WTC11 (cell line): ENCODE results near the gene GTPBP6. TPM values are rescaled to one million over a fixed set of nuclear protein-coding genes. Genes with fewer than 3 reads are reported as not detected.
A peak's percentile ranks its signal among the peaks of the same experiment; 100 is the strongest.

ENCODE experiments used
- ATAC-seq: fragments of 200-7000 bp; cut with Tn5 transposase; 2 replicates; pipeline ENCODE4 v1.10.0; 2021; ENCODE audit warnings: mild to moderate bottlenecking, moderate library complexity
- CTCF ChIA-PET: fragments of 300-600 bp; sonication (Branson Sonifier 250); formaldehyde crosslinking; loops from one replicate; lab custom pipeline; 2021; ENCODE audit warnings: antibody characterized with exemption; lab: Charles Lee
- POLR2A ChIA-PET: fragments of 350-600 bp; sonication (Branson Sonifier 250); formaldehyde crosslinking; loops from one replicate; lab custom pipeline; 2021; ENCODE audit warnings: antibody characterized with exemption; lab: Charles Lee
- DNase-seq: peaks from one replicate; pipeline ENCODE4 v3.0.0; 2021; ENCODE audit warnings: low spot score
- H3K27ac Mint-ChIP-seq: 2 replicates; pipeline ENCODE4 v1.8.0; 2021; ENCODE audit warnings: mixed read lengths
- H3K27me3 Mint-ChIP-seq: 2 replicates; pipeline ENCODE4 v1.8.0; 2021; ENCODE audit warnings: low read depth, mild to moderate bottlenecking, moderate library complexity, mixed read lengths
- H3K36me3 Mint-ChIP-seq: 2 replicates; pipeline ENCODE4 v1.8.0; 2021; ENCODE audit warnings: mixed read lengths
- H3K4me1 Mint-ChIP-seq: 2 replicates; pipeline ENCODE4 v1.8.0; 2022; ENCODE audit warnings: mixed read lengths
- H3K4me3 Mint-ChIP-seq: 2 replicates; pipeline ENCODE4 v1.8.0; 2021; ENCODE audit warnings: mild to moderate bottlenecking, moderate library complexity, mixed read lengths
- H3K9me3 Mint-ChIP-seq: 2 replicates; pipeline ENCODE4 v1.8.0; 2021; ENCODE audit warnings: mixed read lengths
- EMX1 ChIP-seq: fragments of 250-450 bp; sonication (Bioruptor Pico); IDR thresholded peaks from 2 replicates; pipeline ENCODE4 v1.8.0; 2021; ENCODE audit warnings: mild to moderate bottlenecking
- ERG ChIP-seq: fragments of 250-450 bp; sonication (Bioruptor Pico); IDR thresholded peaks from 2 replicates; pipeline ENCODE4 v1.8.0; 2021; ENCODE audit warnings: mild to moderate bottlenecking
- FOXP1 ChIP-seq: sonication (generic); formaldehyde crosslinking; IDR thresholded peaks from 2 replicates; pipeline ENCODE4 v1.8.0; 2022; ENCODE audit warnings: missing genetic modification reagents, mild to moderate bottlenecking, moderate library complexity, borderline replicate concordance
- GABPB1 ChIP-seq: sonication (generic); formaldehyde crosslinking; IDR thresholded peaks from 2 replicates; pipeline ENCODE4 v1.8.1; 2023; ENCODE audit warnings: mild to moderate bottlenecking, missing genetic modification reagents
- GTF2I ChIP-seq: fragments of 250-450 bp; sonication (Bioruptor Pico); conservative IDR thresholded peaks from 2 replicates; pipeline ENCODE4 v1.4.0; 2021; ENCODE audit warnings: mild to moderate bottlenecking
- HMGA2 ChIP-seq: fragments of 250-450 bp; sonication (Bioruptor Pico); IDR thresholded peaks from 2 replicates; pipeline ENCODE4 v1.4.0; 2021; ENCODE audit warnings: mild to moderate bottlenecking, moderate library complexity
- JAZF1 ChIP-seq: fragments of 250-450 bp; sonication (Bioruptor Pico); IDR thresholded peaks from 2 replicates; pipeline ENCODE4 v1.9.0; 2021; ENCODE audit warnings: moderate library complexity, mild to moderate bottlenecking, inconsistent platforms
- JUN ChIP-seq: sonication (generic); formaldehyde crosslinking; IDR thresholded peaks from 2 replicates; pipeline ENCODE4 v1.8.0; 2023; ENCODE audit warnings: mild to moderate bottlenecking, missing genetic modification reagents
- KAT7 ChIP-seq: sonication (generic); formaldehyde crosslinking; IDR thresholded peaks from 2 replicates; pipeline ENCODE4 v1.8.1; 2023; ENCODE audit warnings: missing genetic modification reagents, mild to moderate bottlenecking, borderline replicate concordance
- NFYB ChIP-seq: sonication (generic); formaldehyde crosslinking; conservative IDR thresholded peaks from 2 replicates; pipeline ENCODE4 v1.8.0; 2022; ENCODE audit warnings: low read depth, missing genetic modification reagents
- NR2C2 ChIP-seq: sonication (generic); formaldehyde crosslinking; IDR thresholded peaks from 2 replicates; pipeline ENCODE4 v1.8.0; 2022; ENCODE audit warnings: mild to moderate bottlenecking, missing genetic modification reagents
- RORB ChIP-seq: fragments of 250-450 bp; sonication (Bioruptor Pico); IDR thresholded peaks from 2 replicates; pipeline ENCODE4 v1.9.0; 2021; ENCODE audit warnings: mild to moderate bottlenecking
- SMAD4 ChIP-seq: sonication (generic); formaldehyde crosslinking; IDR thresholded peaks from 2 replicates; pipeline ENCODE4 v1.8.0; 2022; ENCODE audit warnings: mild to moderate bottlenecking, missing genetic modification reagents
- TP53 ChIP-seq: sonication (generic); formaldehyde crosslinking; IDR thresholded peaks from 2 replicates; pipeline ENCODE4 v1.8.1; 2023; ENCODE audit warnings: mild to moderate bottlenecking, missing genetic modification reagents
- ZBTB21 ChIP-seq: sonication (generic); formaldehyde crosslinking; IDR thresholded peaks from 2 replicates; pipeline ENCODE4 v1.8.1; 2023; ENCODE audit warnings: mild to moderate bottlenecking, missing genetic modification reagents, borderline replicate concordance
- ZNF121 ChIP-seq: sonication (generic); formaldehyde crosslinking; IDR thresholded peaks from 2 replicates; pipeline ENCODE4 v1.8.0; 2023; ENCODE audit warnings: missing genetic modification reagents
- ZNF281 ChIP-seq: sonication (generic); formaldehyde crosslinking; IDR thresholded peaks from 2 replicates; pipeline ENCODE4 v1.8.0; 2023; ENCODE audit warnings: mild to moderate bottlenecking, missing genetic modification reagents
- ZNF317 ChIP-seq: sonication (generic); formaldehyde crosslinking; IDR thresholded peaks from 2 replicates; pipeline ENCODE4 v1.8.1; 2023; ENCODE audit warnings: low read depth, mild to moderate bottlenecking, moderate library complexity, missing genetic modification reagents, borderline replicate concordance
- ZNF416 ChIP-seq: fragments of 250-450 bp; sonication (Bioruptor Pico); IDR thresholded peaks from 2 replicates; pipeline ENCODE4 v1.9.0; 2021; ENCODE audit warnings: mild to moderate bottlenecking, inconsistent platforms
- ZNF423 ChIP-seq: fragments of 250-450 bp; sonication (Bioruptor Pico); IDR thresholded peaks from 2 replicates; pipeline ENCODE4 v2.1.2; 2022; ENCODE audit warnings: mild to moderate bottlenecking, moderate library complexity
- ZNF425 ChIP-seq: fragments of 250-450 bp; sonication (Bioruptor Pico); conservative IDR thresholded peaks from 2 replicates; pipeline ENCODE4 v1.9.0; 2021; ENCODE audit warnings: mild to moderate bottlenecking
- total RNA-seq: library from RNA; stranded (reverse); gene quantifications from 3 replicates; pipeline ENCODE4 v1.2.3, GENCODE V29; 2021
- TF ChIP-seq, protein P1 (sequence below): sonication (generic); formaldehyde crosslinking; IDR thresholded peaks from 2 replicates; pipeline ENCODE4 v1.8.0; 2022; ENCODE audit warnings: mild to moderate bottlenecking, missing genetic modification reagents
- TF ChIP-seq, protein P2 (sequence below): sonication (generic); formaldehyde crosslinking; IDR thresholded peaks from 2 replicates; pipeline ENCODE4 v1.8.1; 2023; ENCODE audit warnings: mild to moderate bottlenecking, missing genetic modification reagents, moderate library complexity
- TF ChIP-seq, protein P3 (sequence below): sonication (generic); formaldehyde crosslinking; IDR thresholded peaks from 2 replicates; pipeline ENCODE4 v1.8.1; 2022; ENCODE audit warnings: mild to moderate bottlenecking, moderate library complexity, missing genetic modification reagents
- TF ChIP-seq, protein P4 (sequence below): sonication (generic); formaldehyde crosslinking; IDR thresholded peaks from 2 replicates; pipeline ENCODE4 v1.8.0; 2022; ENCODE audit warnings: mild to moderate bottlenecking, missing genetic modification reagents
- TF ChIP-seq, protein P5 (sequence below): sonication (generic); formaldehyde crosslinking; IDR thresholded peaks from 2 replicates; pipeline ENCODE4 v1.8.1; 2023; ENCODE audit warnings: mild to moderate bottlenecking, missing genetic modification reagents

The GTPBP6 gene
- total RNA-seq, 1 experiment from 2014 or later = 63.9 TPM

- ATAC-seq = no peak
- ChIA-PET POLR2A (no interaction called here), CTCF (no interaction called here)
- TF ChIP-seq GABPB1 (CRISPR knock-in tag) (no peak), GTF2I (CRISPR knock-in tag) (no peak), JAZF1 (no peak), TP53 (CRISPR knock-in tag) (no peak), NR2C2 (CRISPR knock-in tag) (no peak), ZNF425 (CRISPR knock-in tag) (no peak), KAT7 (CRISPR knock-in tag) (no peak), RORB (CRISPR knock-in tag) (no peak), ZNF121 (no peak), ZNF416 (no peak), ZNF423 (no peak), HMGA2 (CRISPR knock-in tag) (no peak), JUN (CRISPR knock-in tag) (no peak), EMX1 (no peak)
- TF ChIP-seq, protein P1, sequence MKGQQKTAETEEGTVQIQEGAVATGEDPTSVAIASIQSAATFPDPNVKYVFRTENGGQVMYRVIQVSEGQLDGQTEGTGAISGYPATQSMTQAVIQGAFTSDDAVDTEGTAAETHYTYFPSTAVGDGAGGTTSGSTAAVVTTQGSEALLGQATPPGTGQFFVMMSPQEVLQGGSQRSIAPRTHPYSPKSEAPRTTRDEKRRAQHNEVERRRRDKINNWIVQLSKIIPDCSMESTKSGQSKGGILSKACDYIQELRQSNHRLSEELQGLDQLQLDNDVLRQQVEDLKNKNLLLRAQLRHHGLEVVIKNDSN = no peak
- TF ChIP-seq, protein P2, sequence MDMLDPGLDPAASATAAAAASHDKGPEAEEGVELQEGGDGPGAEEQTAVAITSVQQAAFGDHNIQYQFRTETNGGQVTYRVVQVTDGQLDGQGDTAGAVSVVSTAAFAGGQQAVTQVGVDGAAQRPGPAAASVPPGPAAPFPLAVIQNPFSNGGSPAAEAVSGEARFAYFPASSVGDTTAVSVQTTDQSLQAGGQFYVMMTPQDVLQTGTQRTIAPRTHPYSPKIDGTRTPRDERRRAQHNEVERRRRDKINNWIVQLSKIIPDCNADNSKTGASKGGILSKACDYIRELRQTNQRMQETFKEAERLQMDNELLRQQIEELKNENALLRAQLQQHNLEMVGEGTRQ (CRISPR knock-in tag) = no peak
- no peaks in the 10 kb centered on the region for H3K27me3 Mint-ChIP-seq
- H3K27ac Mint-ChIP-seq = no peak overlapping the region
- H3K4me3 Mint-ChIP-seq = no peak overlapping the region
- H3K36me3 Mint-ChIP-seq = peaks cover 38% of the 10 kb centered on the region
- no peaks in the 10 kb centered on the region for H3K9me3 Mint-ChIP-seq
- no peak for DNase-seq
- H3K4me1 Mint-ChIP-seq = peaks cover 2% of the 10 kb centered on the region; the same call in 1 of the 2 replicates
These were observed 18.8 kb upstream of the GTPBP6 start for GRCh38 chrX:337331-337831.

DNA sequence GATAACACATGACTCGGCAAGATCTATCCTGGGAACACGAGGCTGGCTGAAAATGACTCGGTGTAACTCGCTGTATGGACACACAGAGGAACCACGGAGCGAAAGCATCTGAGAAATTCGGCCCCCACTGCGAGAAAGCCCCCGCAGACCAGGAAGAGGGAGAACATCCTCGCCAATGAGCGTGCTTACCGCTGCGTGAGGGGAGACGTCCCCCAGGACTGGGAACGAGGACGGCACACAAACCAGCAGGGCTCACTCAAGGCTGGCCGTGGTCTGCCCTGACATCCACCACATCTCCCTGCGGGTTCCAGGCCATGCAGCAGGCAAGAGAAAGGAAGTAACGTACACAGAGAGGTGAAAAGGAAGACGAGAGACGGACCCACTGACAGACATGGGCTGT lies 17.6 kb upstream of the GTPBP6 start:
- no peaks in the 10 kb centered on the region for H3K9me3 Mint-ChIP-seq
- DNase-seq (no peak), ATAC-seq (no peak)
- no peak overlapping the region for H3K4me3 Mint-ChIP-seq
- POLR2A ChIA-PET = no interaction called here
- H3K4me1 Mint-ChIP-seq = no peaks in the 10 kb centered on the region
- CTCF ChIA-PET = no interaction called here
- H3K27ac Mint-ChIP-seq = peak overlapping the region; percentile 91
- peaks cover 30% of the 10 kb centered on the region for H3K36me3 Mint-ChIP-seq
- H3K27me3 Mint-ChIP-seq = no peaks in the 10 kb centered on the region
- TF ChIP-seq ZNF317 (CRISPR knock-in tag) (no peak), SMAD4 (CRISPR knock-in tag) (no peak), FOXP1 (no peak), ERG (CRISPR knock-in tag) (no peak), ZBTB21 (no peak), NFYB (no peak), JAZF1 (no peak), ZNF281 (no peak), ZNF121 (no peak)
- TF ChIP-seq, protein P3, sequence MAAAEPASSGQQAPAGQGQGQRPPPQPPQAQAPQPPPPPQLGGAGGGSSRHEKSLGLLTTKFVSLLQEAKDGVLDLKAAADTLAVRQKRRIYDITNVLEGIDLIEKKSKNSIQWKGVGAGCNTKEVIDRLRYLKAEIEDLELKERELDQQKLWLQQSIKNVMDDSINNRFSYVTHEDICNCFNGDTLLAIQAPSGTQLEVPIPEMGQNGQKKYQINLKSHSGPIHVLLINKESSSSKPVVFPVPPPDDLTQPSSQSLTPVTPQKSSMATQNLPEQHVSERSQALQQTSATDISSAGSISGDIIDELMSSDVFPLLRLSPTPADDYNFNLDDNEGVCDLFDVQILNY (CRISPR knock-in tag) = no peak
- TF ChIP-seq, protein P4, sequence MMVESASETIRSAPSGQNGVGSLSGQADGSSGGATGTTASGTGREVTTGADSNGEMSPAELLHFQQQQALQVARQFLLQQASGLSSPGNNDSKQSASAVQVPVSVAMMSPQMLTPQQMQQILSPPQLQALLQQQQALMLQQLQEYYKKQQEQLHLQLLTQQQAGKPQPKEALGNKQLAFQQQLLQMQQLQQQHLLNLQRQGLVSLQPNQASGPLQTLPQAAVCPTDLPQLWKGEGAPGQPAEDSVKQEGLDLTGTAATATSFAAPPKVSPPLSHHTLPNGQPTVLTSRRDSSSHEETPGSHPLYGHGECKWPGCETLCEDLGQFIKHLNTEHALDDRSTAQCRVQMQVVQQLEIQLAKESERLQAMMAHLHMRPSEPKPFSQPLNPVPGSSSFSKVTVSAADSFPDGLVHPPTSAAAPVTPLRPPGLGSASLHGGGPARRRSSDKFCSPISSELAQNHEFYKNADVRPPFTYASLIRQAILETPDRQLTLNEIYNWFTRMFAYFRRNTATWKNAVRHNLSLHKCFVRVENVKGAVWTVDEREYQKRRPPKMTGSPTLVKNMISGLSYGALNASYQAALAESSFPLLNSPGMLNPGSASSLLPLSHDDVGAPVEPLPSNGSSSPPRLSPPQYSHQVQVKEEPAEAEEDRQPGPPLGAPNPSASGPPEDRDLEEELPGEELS = no peak
- TF ChIP-seq, protein P5, sequence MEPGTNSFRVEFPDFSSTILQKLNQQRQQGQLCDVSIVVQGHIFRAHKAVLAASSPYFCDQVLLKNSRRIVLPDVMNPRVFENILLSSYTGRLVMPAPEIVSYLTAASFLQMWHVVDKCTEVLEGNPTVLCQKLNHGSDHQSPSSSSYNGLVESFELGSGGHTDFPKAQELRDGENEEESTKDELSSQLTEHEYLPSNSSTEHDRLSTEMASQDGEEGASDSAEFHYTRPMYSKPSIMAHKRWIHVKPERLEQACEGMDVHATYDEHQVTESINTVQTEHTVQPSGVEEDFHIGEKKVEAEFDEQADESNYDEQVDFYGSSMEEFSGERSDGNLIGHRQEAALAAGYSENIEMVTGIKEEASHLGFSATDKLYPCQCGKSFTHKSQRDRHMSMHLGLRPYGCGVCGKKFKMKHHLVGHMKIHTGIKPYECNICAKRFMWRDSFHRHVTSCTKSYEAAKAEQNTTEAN (CRISPR knock-in tag) = no peak
